ENCODE measurements around the gene NAPEPLD. TPM values are rescaled to one million over a fixed set of nuclear protein-coding genes. Genes with fewer than 3 reads are reported as not detected.

The NAPEPLD gene
- total and polyA plus RNA-seq, 2 experiments from 2014 or later, result 9.4 to 10.7 TPM

DNA sequence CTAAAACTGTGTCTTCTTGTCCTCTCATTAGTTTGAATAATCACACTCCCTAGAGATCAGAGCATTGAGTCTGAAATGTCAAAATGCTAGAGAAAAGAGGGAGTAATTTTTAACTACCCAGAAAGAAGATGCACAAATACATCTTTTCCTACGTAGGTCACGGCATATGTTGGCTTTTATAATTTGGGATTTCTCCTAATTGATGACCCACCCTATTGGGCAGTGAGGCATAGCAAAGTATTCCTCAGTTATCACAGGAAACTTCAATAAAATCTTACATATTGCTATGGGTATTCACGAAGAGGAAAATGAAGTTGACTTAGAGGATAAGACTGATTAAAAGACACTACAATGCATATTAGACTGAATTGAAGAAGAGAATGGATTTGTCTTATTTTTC is 48.6 kb downstream of the NAPEPLD start:
- H4K20me1 ChIP-seq (replicated peaks; ENCODE audit: insufficient read depth), result no peaks in the 10 kb centered on the region
- no peaks in the 10 kb centered on the region for H3F3A ChIP-seq (replicated peaks; ENCODE audit: low read depth)
- no peak overlapping the region for H3K4me3 Mint-ChIP-seq
- DNase-seq (ENCODE audit: low spot score), result no peak
- H3K9me3 Mint-ChIP-seq, result no peaks in the 10 kb centered on the region
- ATAC-seq, result no peak
- no peak overlapping the region for H3K27ac ChIP-seq (ENCODE audit: low read depth)
- no peak overlapping the region for H3K4me2 ChIP-seq
- no peak overlapping the region for H3K4me3 ChIP-seq
- no peak overlapping the region for H2AFZ ChIP-seq
- H3K36me3 ChIP-seq (ENCODE audit: insufficient read depth), result peaks cover 2% of the 10 kb centered on the region; the same call in 1 of the 2 replicates
- no peak overlapping the region for H3K27ac Mint-ChIP-seq
- H3K27me3 ChIP-seq (ENCODE audit: insufficient read depth), result no peaks in the 10 kb centered on the region
- H3K4me1 Mint-ChIP-seq, result 0 out of 3 replicates have a peak, but pooled peaks cover under 1% of the 10 kb centered on the region
- peaks cover 17% of the 10 kb centered on the region for H3K36me3 Mint-ChIP-seq (ENCODE audit: low read depth)
- H3K4me1 ChIP-seq (ENCODE audit: insufficient read depth), result no peaks in the 10 kb centered on the region
- 0 out of 2 replicates have a peak, but pooled peaks cover 2% of the 10 kb centered on the region for H3K9me2 ChIP-seq (ENCODE audit: insufficient read depth)
- H3K79me2 ChIP-seq (replicated peaks; ENCODE audit: insufficient read depth), result no peaks in the 10 kb centered on the region
- H3K27me3 Mint-ChIP-seq (ENCODE audit: insufficient read depth, low read depth, poor library complexity), result no peaks in the 10 kb centered on the region
- TF ChIP-seq ZNF331 (CRISPR knock-in tag; IDR thresholded peaks at IDR 0.05; ENCODE audit: low read depth), result no peak
- TF ChIP-seq, protein P1, sequence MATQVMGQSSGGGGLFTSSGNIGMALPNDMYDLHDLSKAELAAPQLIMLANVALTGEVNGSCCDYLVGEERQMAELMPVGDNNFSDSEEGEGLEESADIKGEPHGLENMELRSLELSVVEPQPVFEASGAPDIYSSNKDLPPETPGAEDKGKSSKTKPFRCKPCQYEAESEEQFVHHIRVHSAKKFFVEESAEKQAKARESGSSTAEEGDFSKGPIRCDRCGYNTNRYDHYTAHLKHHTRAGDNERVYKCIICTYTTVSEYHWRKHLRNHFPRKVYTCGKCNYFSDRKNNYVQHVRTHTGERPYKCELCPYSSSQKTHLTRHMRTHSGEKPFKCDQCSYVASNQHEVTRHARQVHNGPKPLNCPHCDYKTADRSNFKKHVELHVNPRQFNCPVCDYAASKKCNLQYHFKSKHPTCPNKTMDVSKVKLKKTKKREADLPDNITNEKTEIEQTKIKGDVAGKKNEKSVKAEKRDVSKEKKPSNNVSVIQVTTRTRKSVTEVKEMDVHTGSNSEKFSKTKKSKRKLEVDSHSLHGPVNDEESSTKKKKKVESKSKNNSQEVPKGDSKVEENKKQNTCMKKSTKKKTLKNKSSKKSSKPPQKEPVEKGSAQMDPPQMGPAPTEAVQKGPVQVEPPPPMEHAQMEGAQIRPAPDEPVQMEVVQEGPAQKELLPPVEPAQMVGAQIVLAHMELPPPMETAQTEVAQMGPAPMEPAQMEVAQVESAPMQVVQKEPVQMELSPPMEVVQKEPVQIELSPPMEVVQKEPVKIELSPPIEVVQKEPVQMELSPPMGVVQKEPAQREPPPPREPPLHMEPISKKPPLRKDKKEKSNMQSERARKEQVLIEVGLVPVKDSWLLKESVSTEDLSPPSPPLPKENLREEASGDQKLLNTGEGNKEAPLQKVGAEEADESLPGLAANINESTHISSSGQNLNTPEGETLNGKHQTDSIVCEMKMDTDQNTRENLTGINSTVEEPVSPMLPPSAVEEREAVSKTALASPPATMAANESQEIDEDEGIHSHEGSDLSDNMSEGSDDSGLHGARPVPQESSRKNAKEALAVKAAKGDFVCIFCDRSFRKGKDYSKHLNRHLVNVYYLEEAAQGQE (IDR thresholded peaks at IDR 0.05; ENCODE audit: unreplicated experiment), result no peak
- no peak for TF ChIP-seq NANOG (IDR thresholded peaks at IDR 0.05; ENCODE audit: borderline replicate concordance)
- TF ChIP-seq POLR2AphosphoS5 (IDR thresholded peaks at IDR 0.05; ENCODE audit: low read depth), result no peak

GRCh38 chr7:103097041-103097440 is 51.9 kb downstream of the NAPEPLD start:
- H3K4me3 Mint-ChIP-seq, result no peak overlapping the region
- Histone ChIP-seq H3K9me2 (ENCODE audit: insufficient read depth) (0 out of 2 replicates have a peak, but pooled peaks cover 2% of the 10 kb centered on the region), H3K4me2 (no peak overlapping the region), H4K20me1 (replicated peaks; ENCODE audit: insufficient read depth) (no peaks in the 10 kb centered on the region), H3K36me3 (ENCODE audit: insufficient read depth) (peaks cover 7% of the 10 kb centered on the region; the same call in 1 of the 2 replicates), H3K79me2 (replicated peaks; ENCODE audit: insufficient read depth) (no peaks in the 10 kb centered on the region), H2AFZ (no peak overlapping the region), H3K27me3 (ENCODE audit: insufficient read depth) (no peaks in the 10 kb centered on the region), H3K4me3 (no peak overlapping the region), H3F3A (replicated peaks; ENCODE audit: low read depth) (no peaks in the 10 kb centered on the region), H3K27ac (ENCODE audit: low read depth) (no peak overlapping the region), H3K4me1 (ENCODE audit: insufficient read depth) (no peaks in the 10 kb centered on the region)
- no peaks in the 10 kb centered on the region for H3K4me1 Mint-ChIP-seq
- no peaks in the 10 kb centered on the region for H3K9me3 Mint-ChIP-seq
- peaks cover 21% of the 10 kb centered on the region for H3K36me3 Mint-ChIP-seq (ENCODE audit: low read depth)
- DNase-seq (ENCODE audit: low spot score) (no peak), ATAC-seq (no peak)
- H3K27me3 Mint-ChIP-seq (ENCODE audit: insufficient read depth, low read depth, poor library complexity), result no peaks in the 10 kb centered on the region
- no peak overlapping the region for H3K27ac Mint-ChIP-seq
- TF ChIP-seq NANOG (IDR thresholded peaks at IDR 0.05; ENCODE audit: borderline replicate concordance) (no peak), STAT1 (IDR thresholded peaks at IDR 0.05; ENCODE audit: unreplicated experiment) (no peak), ZNF114 (CRISPR knock-in tag; IDR thresholded peaks at IDR 0.05) (no peak), EZH2phosphoT487 (IDR thresholded peaks at IDR 0.05; ENCODE audit: unreplicated experiment) (no peak), ZNF331 (CRISPR knock-in tag; IDR thresholded peaks at IDR 0.05; ENCODE audit: low read depth) (no peak), POLR2AphosphoS5 (IDR thresholded peaks at IDR 0.05; ENCODE audit: low read depth) (no peak), EZH2 (IDR thresholded peaks at IDR 0.05; ENCODE audit: low read depth, unreplicated experiment) (no peak), CREB1 (CRISPR knock-in tag; IDR thresholded peaks at IDR 0.05; ENCODE audit: low read depth) (no peak), ETS1 (IDR thresholded peaks at IDR 0.05) (no peak)
- TF ChIP-seq, protein P1 (IDR thresholded peaks at IDR 0.05; ENCODE audit: unreplicated experiment), result no peak
- TF ChIP-seq, protein P2, sequence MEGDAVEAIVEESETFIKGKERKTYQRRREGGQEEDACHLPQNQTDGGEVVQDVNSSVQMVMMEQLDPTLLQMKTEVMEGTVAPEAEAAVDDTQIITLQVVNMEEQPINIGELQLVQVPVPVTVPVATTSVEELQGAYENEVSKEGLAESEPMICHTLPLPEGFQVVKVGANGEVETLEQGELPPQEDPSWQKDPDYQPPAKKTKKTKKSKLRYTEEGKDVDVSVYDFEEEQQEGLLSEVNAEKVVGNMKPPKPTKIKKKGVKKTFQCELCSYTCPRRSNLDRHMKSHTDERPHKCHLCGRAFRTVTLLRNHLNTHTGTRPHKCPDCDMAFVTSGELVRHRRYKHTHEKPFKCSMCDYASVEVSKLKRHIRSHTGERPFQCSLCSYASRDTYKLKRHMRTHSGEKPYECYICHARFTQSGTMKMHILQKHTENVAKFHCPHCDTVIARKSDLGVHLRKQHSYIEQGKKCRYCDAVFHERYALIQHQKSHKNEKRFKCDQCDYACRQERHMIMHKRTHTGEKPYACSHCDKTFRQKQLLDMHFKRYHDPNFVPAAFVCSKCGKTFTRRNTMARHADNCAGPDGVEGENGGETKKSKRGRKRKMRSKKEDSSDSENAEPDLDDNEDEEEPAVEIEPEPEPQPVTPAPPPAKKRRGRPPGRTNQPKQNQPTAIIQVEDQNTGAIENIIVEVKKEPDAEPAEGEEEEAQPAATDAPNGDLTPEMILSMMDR (conservative IDR thresholded peaks at IDR 0.05; ENCODE audit: low read depth in 2 of 2), result no peak

Measured in GM23338 (cell line).